GM06990 (cell line): ENCODE results near the gene KIF26B.

Experiments used
- DNase-seq: peaks from one replicate; pipeline ENCODE4 v3.0.0-alpha.2; 2011; ENCODE audit not compliant: insufficient read length; ENCODE audit errors: extremely low read depth
- H3K27me3 ChIP-seq: replicated peaks from 2 replicates; pipeline ENCODE4 v1.6.0; 2011; ENCODE audit warnings: low read length; ENCODE audit not compliant: control insufficient read depth, insufficient read depth
- H3K36me3 ChIP-seq: 2 replicates; pipeline ENCODE4 v1.5.1; 2011; ENCODE audit warnings: low read length; ENCODE audit not compliant: control insufficient read depth, insufficient read depth
- H3K4me3 ChIP-seq: replicated peaks from 2 replicates; pipeline ENCODE4 v1.5.1; 2011; ENCODE audit warnings: low read depth, mild to moderate bottlenecking, control low read depth, low read length
- TF ChIP-seq, protein P1 (sequence below): IDR thresholded peaks from 2 replicates; pipeline ENCODE4 v1.5.1; 2011; ENCODE audit warnings: low read length, control low read depth, mild to moderate bottlenecking, inconsistent platforms; ENCODE audit not compliant: insufficient read depth, poor library complexity, severe bottlenecking

The KIF26B gene

DNA sequence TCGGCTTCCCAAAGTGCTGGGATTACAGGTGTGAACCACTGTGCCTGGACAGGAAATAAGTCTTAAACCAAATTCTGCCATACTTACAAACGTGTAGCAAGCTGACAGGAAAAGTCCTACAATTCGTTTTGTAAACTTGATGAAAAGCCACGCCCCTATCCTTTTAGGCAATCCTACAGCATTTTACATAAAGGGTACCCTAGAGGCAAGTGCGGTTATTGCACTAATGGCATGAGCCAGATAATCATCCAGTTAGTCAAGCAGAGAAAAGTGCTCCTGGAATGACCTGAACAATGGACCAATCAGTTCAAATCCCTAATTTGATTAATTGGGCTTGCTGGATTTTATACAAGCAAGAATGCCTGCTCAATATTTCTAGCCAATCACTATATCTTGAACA lies 338.2 kb downstream of the KIF26B start:
- no peak for DNase-seq
- no peak overlapping the region for H3K4me3 ChIP-seq
- H3K27me3 ChIP-seq: no peaks in the 10 kb centered on the region; the same call in 1 of the 2 replicates
- no peaks in the 10 kb centered on the region for H3K36me3 ChIP-seq
- TF ChIP-seq, protein P1, sequence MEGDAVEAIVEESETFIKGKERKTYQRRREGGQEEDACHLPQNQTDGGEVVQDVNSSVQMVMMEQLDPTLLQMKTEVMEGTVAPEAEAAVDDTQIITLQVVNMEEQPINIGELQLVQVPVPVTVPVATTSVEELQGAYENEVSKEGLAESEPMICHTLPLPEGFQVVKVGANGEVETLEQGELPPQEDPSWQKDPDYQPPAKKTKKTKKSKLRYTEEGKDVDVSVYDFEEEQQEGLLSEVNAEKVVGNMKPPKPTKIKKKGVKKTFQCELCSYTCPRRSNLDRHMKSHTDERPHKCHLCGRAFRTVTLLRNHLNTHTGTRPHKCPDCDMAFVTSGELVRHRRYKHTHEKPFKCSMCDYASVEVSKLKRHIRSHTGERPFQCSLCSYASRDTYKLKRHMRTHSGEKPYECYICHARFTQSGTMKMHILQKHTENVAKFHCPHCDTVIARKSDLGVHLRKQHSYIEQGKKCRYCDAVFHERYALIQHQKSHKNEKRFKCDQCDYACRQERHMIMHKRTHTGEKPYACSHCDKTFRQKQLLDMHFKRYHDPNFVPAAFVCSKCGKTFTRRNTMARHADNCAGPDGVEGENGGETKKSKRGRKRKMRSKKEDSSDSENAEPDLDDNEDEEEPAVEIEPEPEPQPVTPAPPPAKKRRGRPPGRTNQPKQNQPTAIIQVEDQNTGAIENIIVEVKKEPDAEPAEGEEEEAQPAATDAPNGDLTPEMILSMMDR: peak; percentile 23

DNA sequence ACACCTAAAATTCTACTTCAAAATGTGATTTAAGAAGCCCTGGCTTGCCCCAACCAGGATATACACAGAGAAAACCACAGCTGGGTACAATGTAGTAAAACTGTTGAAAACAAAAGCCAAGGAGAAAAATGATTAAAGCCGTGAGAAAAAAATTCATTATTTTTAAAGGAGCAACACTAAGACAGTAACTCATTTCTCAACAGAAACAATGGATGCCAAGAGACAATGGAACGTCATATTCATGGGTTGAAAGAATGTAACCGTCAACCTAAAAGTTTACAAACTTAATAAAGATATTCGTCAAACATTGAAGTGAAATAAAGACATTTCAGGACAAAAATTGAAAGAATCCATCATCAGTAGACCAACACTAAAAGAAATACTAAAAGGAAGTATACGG lies 340.9 kb downstream of the KIF26B start:
- H3K36me3 ChIP-seq: no peaks in the 10 kb centered on the region
- H3K4me3 ChIP-seq: no peak overlapping the region
- no peak for DNase-seq
- TF ChIP-seq, protein P1: no peak
- H3K27me3 ChIP-seq: no peaks in the 10 kb centered on the region; the same call in 1 of the 2 replicates

- no peaks in the 10 kb centered on the region for H3K36me3 ChIP-seq
- no peak for DNase-seq
- H3K4me3 ChIP-seq: no peak overlapping the region
- TF ChIP-seq, protein P1: no peak
- H3K27me3 ChIP-seq: no peaks in the 10 kb centered on the region
Observed at GRCh38 chr1:245500546-245500945, 345.8 kb downstream of the KIF26B start.

- TF ChIP-seq, protein P1: no peak
- DNase-seq: no peak
- H3K27me3 ChIP-seq: no peaks in the 10 kb centered on the region
- H3K4me3 ChIP-seq: no peak overlapping the region
- no peaks in the 10 kb centered on the region for H3K36me3 ChIP-seq
Observed at GRCh38 chr1:245501633-245502032, 346.8 kb downstream of the KIF26B start.

DNA sequence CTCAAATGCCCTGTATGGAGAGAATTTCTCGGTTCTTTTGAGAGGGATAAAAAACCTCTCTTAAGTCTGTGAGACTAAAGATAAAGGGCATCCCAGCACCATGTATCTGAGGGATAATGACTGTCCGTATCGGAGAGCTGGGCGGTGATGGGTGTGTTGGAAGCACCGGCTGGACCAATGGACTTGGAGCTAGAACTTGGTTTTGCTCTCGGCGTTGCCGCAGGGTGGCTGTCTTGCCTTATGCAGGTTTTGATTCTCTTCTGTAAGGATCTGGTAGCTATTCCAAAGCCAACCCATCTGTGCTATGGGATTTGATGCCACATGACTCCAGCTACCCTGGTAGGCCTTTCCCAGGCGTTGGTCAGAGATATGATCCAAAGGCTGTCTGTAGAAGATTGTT lies 348.8 kb downstream of the KIF26B start:
- no peak for DNase-seq
- TF ChIP-seq, protein P1: no peak
- Histone ChIP-seq H3K36me3 (no peaks in the 10 kb centered on the region), H3K27me3 (no peaks in the 10 kb centered on the region), H3K4me3 (no peak overlapping the region)

DNA sequence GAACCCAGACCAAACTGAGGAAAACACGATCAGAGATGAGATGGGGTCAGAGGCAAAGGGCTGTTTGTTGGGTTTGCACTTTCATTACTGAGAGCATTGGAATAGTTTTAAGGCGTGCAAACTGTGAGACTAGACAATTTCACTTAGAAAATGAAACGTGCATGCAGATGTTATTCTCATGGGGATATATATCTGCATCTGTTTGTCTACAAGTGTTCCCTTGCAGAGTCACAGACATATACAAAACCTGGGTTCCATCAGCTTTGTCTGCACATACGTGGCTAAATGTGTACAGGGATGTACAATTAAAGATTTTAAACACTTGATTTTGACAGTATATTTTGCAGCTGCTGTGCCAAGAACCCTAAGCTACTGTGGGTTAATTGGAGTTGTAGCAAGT lies 355.4 kb downstream of the KIF26B start:
- no peak overlapping the region for H3K4me3 ChIP-seq

More for the DNA sequence above, 355.4 kb downstream of the KIF26B start:
- TF ChIP-seq, protein P1: no peak
- Histone ChIP-seq H3K27me3 (no peaks in the 10 kb centered on the region; the same call in 1 of the 2 replicates), H3K36me3 (no peaks in the 10 kb centered on the region)
- no peak for DNase-seq
